K562 (cell line): Measurements from ENCODE around the gene RGS9. TPM values are rescaled to one million over a fixed set of nuclear protein-coding genes. Genes with fewer than 3 reads are reported as not detected.

Source experiments
- ARID3A ChIP-seq: IDR thresholded peaks from 2 replicates; pipeline ENCODE4 v1.6.1; 2012; ENCODE audit warnings: low read depth, low read length, improper control_type of control experiment, borderline replicate concordance
- ARNT ChIP-seq, 2 experiments: fragments of 450-650 bp; IDR thresholded peaks; 2 replicates each; pipeline ENCODE4 v1.6.1; 2016; ENCODE audit warnings: mild to moderate bottlenecking in 1 of 2
- CTCFL ChIP-seq: IDR thresholded peaks from 2 replicates; pipeline ENCODE4 v1.6.1; 2011; ENCODE audit warnings: borderline replicate concordance, low read depth, mild to moderate bottlenecking, moderate library complexity, low read length; ENCODE audit not compliant: insufficient read depth, poor library complexity, severe bottlenecking
- GATA2 ChIP-seq: sonication (generic); formaldehyde crosslinking; IDR thresholded peaks from 2 replicates; pipeline ENCODE4 v1.4.0; 2020; ENCODE audit warnings: mild to moderate bottlenecking, missing genetic modification reagents
- HMG20A ChIP-seq: fragments of 450-650 bp; formaldehyde crosslinking; conservative IDR thresholded peaks from 2 replicates; pipeline ENCODE4 v1.4.0; 2020; ENCODE audit warnings: mild to moderate bottlenecking, mixed read lengths
- HNRNPK ChIP-seq: fragments of 200-400 bp; formaldehyde crosslinking; IDR thresholded peaks from one replicate; pipeline ENCODE4 v1.6.1; 2018; ENCODE audit warnings: mild to moderate bottlenecking, low read depth, low read length; ENCODE audit not compliant: poor library complexity, severe bottlenecking
- MEIS2 ChIP-seq: fragments of 450-650 bp; IDR thresholded peaks from 2 replicates; pipeline ENCODE4 v1.6.1; 2014; ENCODE audit warnings: mild to moderate bottlenecking; ENCODE audit not compliant: partially characterized antibody
- MIER1 ChIP-seq: fragments of 450-650 bp; IDR thresholded peaks from 2 replicates; pipeline ENCODE4 v1.6.1; 2016; ENCODE audit warnings: antibody characterized with exemption, mild to moderate bottlenecking, low read depth
- RBM17 ChIP-seq: fragments of 200-400 bp; formaldehyde crosslinking; IDR thresholded peaks from 2 replicates; pipeline ENCODE4 v1.6.1; 2017; ENCODE audit warnings: low read depth, mild to moderate bottlenecking, low read length, borderline replicate concordance
- REST ChIP-seq, 2 experiments: fragments of 450-650 bp; formaldehyde crosslinking in 1 of 2; IDR thresholded peaks; 2 replicates each; pipeline versions ENCODE4 v1.4.0 to v1.6.1; 2014 to 2020; ENCODE audit warnings: mild to moderate bottlenecking in 2 of 2, borderline replicate concordance in 1 of 2, low read depth in 1 of 2
- ZNF134 ChIP-seq: fragments of 250-450 bp; sonication (Bioruptor Pico); conservative IDR thresholded peaks from 2 replicates; pipeline ENCODE4 v1.4.0; 2020
- ZNF263 ChIP-seq: sonication (generic); formaldehyde crosslinking; IDR thresholded peaks from 2 replicates; pipeline ENCODE4 v1.8.0; 2022; ENCODE audit warnings: mild to moderate bottlenecking, missing genetic modification reagents, borderline replicate concordance
- ZNF316 ChIP-seq: fragments of 450-650 bp; IDR thresholded peaks from 2 replicates; pipeline ENCODE4 v1.6.1; 2016
- ZNF830 ChIP-seq: fragments of 250-450 bp; sonication (Bioruptor Pico); IDR thresholded peaks from 2 replicates; pipeline ENCODE4 v1.5.0; 2021; ENCODE audit warnings: mild to moderate bottlenecking
- polyA plus RNA-seq, 8 experiments: library from polyadenylated mRNA; depleted of rRNA in 4 of 8; stranded (reverse) in 5 of 8; unstranded in 3 of 8; fragments of >200 nt; fragmentation: Nextera tagmentation in 2 of 8; fragmentation: Illumina TruSeq in 1 of 8; extraction: Ambion mirVana in 2 of 8; extraction: Trizol in 1 of 8; gene quantifications; 2 replicates each; pipeline versions ENCODE4 v1.2.1 to v1.2.3, GENCODE V29; 2011 to 2014; ENCODE audit warnings: inconsistent platforms in 1 of 8, missing spikeins in 1 of 8
- total RNA-seq, 7 experiments: library from RNA; depleted of rRNA in 6 of 7; stranded (reverse); fragments of >200 nt in 6 of 7; fragmentation: Illumina TruSeq in 2 of 7; extraction: Trizol in 2 of 7; gene quantifications; 2 replicates each; pipeline versions ENCODE4 v1.2.1 to v1.2.3, GENCODE V29; 2011 to 2021; ENCODE audit warnings: low replicate concordance in 1 of 7

RGS9 gene
- total and polyA plus RNA-seq, 9 of the 15 experiments (the other 6 are each of a cell fraction or from before 2014, with no cell fraction given): 0.18 to 1.4 (median 0.55) TPM

DNA sequence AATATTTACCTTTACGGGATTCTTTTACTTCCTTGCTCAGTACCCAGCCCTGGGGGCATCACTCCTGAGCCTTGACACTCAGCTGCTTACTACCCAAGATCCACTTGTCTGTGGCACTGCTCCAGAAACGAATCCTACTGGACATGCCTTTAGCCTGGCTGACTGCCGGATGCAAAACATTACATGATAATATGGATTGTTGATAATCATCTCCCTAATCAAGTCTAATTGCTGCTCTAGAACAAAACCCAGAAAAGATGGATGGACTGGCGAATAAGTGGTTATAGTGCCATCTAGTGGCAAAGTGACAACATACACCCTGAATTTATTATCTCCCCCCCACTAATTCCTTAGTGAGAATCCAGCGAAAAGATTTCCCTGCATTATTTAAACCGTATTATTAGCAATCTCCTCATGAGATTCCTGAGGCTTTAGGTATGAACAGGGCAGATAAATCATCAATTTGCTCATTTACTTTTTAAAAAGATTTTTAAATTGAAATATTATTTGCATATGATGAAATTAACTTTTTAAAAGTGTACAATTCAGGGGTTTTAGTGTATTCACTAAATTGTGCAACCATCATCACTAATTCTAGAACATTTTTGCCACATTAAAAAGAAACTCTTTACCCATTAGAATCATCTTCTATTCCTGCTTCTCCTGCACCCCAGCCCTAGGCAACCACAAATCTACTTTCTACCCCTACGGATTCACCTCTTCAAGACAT is 61.6 kb downstream of the RGS9 start (continued):
- TF ChIP-seq CTCFL: no peak
- peak; percentile 61; the same call in 1 of the 2 replicates for TF ChIP-seq GATA2 (CRISPR knock-in tag)
- no peak for TF ChIP-seq HNRNPK
- TF ChIP-seq REST (IDR thresholded peaks at IDR 0.05; ENCODE audit: borderline replicate concordance): peak; percentile 73; the same call in 1 of the 2 replicates
- no peak for TF ChIP-seq REST (CRISPR knock-in tag; IDR thresholded peaks at IDR 0.05; ENCODE audit: low read depth)
- no peak for TF ChIP-seq MEIS2
- peak in 1 of 2 experiments; percentile 51; a peak in 1 of 4 replicates for TF ChIP-seq ARNT (IDR thresholded peaks at IDR 0.05)
- TF ChIP-seq ZNF830 (CRISPR knock-in tag): no peak
- TF ChIP-seq RBM17: no peak
- TF ChIP-seq HMG20A (CRISPR knock-in tag): no peak
- TF ChIP-seq ZNF263 (CRISPR knock-in tag): no peak
- TF ChIP-seq ZNF316: peak; percentile 49; the same call in 1 of the 2 replicates
- no peak for TF ChIP-seq MIER1
- TF ChIP-seq ARID3A: peak; percentile 72; the same call in 1 of the 2 replicates
- no peak for TF ChIP-seq ZNF134 (CRISPR knock-in tag)
